ENCODE results near the gene RHOT2. TPM values are rescaled to one million over a fixed set of nuclear protein-coding genes. Genes with fewer than 3 reads are reported as not detected.

Gene RHOT2
- total RNA-seq, 4 donors from 2014 or later, result 36.1 to 86.7 (median 58.7) TPM

GRCh38 chr16:624526-625070 lies 43.3 kb upstream of the RHOT2 start:
- DNase-seq (ENCODE audit: low spot score in 2 of 2), result no peak
- H3K4me3 ChIP-seq (ENCODE audit: low read depth, poor library complexity, severe bottlenecking), result no peak overlapping the region
- TF ChIP-seq POLR2A (IDR thresholded peaks at IDR 0.05), result no peak
- TF ChIP-seq, protein P1, sequence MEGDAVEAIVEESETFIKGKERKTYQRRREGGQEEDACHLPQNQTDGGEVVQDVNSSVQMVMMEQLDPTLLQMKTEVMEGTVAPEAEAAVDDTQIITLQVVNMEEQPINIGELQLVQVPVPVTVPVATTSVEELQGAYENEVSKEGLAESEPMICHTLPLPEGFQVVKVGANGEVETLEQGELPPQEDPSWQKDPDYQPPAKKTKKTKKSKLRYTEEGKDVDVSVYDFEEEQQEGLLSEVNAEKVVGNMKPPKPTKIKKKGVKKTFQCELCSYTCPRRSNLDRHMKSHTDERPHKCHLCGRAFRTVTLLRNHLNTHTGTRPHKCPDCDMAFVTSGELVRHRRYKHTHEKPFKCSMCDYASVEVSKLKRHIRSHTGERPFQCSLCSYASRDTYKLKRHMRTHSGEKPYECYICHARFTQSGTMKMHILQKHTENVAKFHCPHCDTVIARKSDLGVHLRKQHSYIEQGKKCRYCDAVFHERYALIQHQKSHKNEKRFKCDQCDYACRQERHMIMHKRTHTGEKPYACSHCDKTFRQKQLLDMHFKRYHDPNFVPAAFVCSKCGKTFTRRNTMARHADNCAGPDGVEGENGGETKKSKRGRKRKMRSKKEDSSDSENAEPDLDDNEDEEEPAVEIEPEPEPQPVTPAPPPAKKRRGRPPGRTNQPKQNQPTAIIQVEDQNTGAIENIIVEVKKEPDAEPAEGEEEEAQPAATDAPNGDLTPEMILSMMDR (IDR thresholded peaks at IDR 0.05), result no peak
- intact Hi-C loops (cut with DNase I; ENCODE audit: low total_unique reads), result no loop called here
- 76 to 82% methylated on average over 10 of the region's 10 CpGs for WGBS, 2 donors

GRCh38 chr16:625117-625976 lies 42.6 kb upstream of the RHOT2 start:
- 91 to 93% methylated on average over 32 of the region's 37 CpGs for WGBS, 2 donors
- TF ChIP-seq, protein P1 (IDR thresholded peaks at IDR 0.05), result no peak
- no peak for TF ChIP-seq POLR2A (IDR thresholded peaks at IDR 0.05)
- DNase-seq (ENCODE audit: low spot score in 2 of 2), result no peak
- no peak overlapping the region for H3K4me3 ChIP-seq (ENCODE audit: low read depth, poor library complexity, severe bottlenecking)
- intact Hi-C loops (cut with DNase I; ENCODE audit: low total_unique reads), result no loop called here

- H3K4me3 ChIP-seq (ENCODE audit: low read depth, poor library complexity, severe bottlenecking), result no peak overlapping the region
- WGBS, 2 donors, result 92 to 97% methylated on average over 29 to 35 of the region's 35 CpGs
- DNase-seq (ENCODE audit: low spot score in 2 of 2), result no peak
- TF ChIP-seq POLR2A (IDR thresholded peaks at IDR 0.05), result no peak
- TF ChIP-seq, protein P1 (IDR thresholded peaks at IDR 0.05), result no peak
- intact Hi-C loops (cut with DNase I; ENCODE audit: low total_unique reads), result no loop called here
Observed at GRCh38 chr16:625977-626765, 41.8 kb upstream of the RHOT2 start.

DNA sequence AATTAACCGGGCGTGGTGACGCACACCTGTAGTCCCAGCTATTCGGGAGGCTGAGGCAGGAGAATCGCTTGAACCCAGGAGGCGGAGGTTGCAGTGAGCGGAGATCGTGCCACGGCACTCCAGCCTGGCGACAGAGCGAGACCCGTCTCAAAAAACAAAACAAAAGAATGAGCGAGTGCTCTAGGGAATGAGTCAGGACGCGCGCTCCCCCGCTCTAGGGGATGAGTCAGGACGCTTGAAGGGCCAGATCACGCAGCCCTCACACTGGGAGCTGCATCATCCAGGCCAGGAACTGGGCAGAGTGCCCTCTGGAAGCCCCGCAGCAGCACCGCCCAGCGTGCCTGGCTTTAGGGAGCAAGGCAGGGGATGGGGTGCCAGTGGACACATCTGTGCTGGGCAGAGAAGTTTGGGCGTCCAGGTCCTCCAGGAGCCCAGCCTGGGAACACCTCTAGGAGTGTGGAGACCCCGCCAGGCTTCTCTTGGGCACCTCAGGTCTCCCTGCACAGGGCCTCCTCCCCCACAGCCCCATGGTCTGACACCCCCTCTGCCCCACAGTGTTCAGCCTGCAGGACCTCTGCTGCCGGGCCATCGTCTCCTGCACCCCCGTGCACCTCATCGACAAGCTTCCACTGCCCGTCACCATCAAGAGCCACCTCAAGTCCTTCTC lies 41.0 kb upstream of the RHOT2 start:
- TF ChIP-seq, protein P1 (IDR thresholded peaks at IDR 0.05), result no peak
- no peak for TF ChIP-seq POLR2A (IDR thresholded peaks at IDR 0.05)
- WGBS, 2 donors, result 77 to 79% methylated on average over 29 of the region's 29 CpGs
- peak in 1 of 2 donors; percentile 90 for DNase-seq (ENCODE audit: low spot score in 2 of 2)
- no peak overlapping the region for H3K4me3 ChIP-seq (ENCODE audit: low read depth, poor library complexity, severe bottlenecking)
- intact Hi-C loops (cut with DNase I; ENCODE audit: low total_unique reads), result no loop called here

DNA sequence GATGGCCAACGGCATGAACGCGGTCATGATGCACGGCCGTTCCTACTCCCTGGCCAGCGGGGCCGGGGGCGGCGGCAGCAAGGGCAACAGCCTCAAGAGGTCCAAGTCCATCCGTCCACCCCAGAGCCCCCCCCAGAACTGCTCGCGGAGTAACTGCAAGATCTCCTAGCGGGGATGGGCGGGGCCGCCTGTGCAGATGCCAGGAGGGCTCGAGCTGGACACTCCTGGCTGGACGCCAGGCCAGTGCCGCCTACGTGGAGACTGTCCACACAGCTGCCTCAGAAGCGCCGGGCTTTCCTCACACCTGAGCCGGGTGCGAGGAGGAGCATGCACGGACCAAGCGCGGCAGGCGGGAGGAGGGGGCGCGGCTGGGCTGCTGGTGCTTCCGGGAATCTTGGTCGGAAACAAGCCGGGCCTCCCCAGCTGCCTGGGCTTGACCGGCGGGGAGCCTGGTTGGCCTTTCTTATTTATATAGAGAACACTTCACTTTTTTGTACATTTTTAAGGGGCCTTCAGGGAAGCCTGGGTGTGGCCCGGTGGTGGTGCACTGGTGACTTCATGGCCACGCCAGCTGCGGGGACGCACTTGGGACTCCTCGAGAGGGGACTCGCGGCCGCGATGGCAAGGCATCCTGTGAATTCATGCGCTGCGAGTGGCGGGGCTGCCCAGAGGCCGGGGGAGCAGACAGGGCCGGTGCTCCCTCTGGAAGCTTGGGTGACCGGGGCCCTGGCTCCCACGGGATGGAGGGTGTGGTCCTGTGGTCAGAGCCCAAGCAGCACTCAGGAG lies 40.3 kb upstream of the RHOT2 start:
- H3K4me3 ChIP-seq (ENCODE audit: low read depth, poor library complexity, severe bottlenecking), result no peak overlapping the region
- intact Hi-C loops (cut with DNase I; ENCODE audit: low total_unique reads), result no loop called here
- TF ChIP-seq POLR2A (IDR thresholded peaks at IDR 0.05), result no peak
- TF ChIP-seq, protein P1 (IDR thresholded peaks at IDR 0.05), result no peak
- DNase-seq (ENCODE audit: low spot score in 2 of 2), result peak in 1 of 2 donors; percentile 88
- WGBS, 2 donors, result 81 to 95% methylated on average over 43 to 50 of the region's 50 CpGs

Measured in lower leg skin (tissue), 4 donors.